Gastroesophageal sphincter (tissue), 3 donors: ENCODE measurements around the gene THBS1.

ENCODE experiments used
- CTCF ChIP-seq, 4 experiments: fragments of 200-600 bp in 2 of 4; fragments of 450-650 bp in 2 of 4; sonication (generic) in 1 of 4; IDR thresholded peaks; one replicate each; pipeline ENCODE4 v1.5.1; 2017 to 2019; ENCODE audit warnings: antibody characterized with exemption in 4 of 4, mild to moderate bottlenecking in 2 of 4, moderate library complexity in 2 of 4
- EP300 ChIP-seq: sonication (generic); formaldehyde crosslinking; IDR thresholded peaks from one replicate; pipeline ENCODE4 v1.6.1; 2017; ENCODE audit warnings: antibody characterized with exemption, mild to moderate bottlenecking
- POLR2A ChIP-seq, 2 donors: fragments of 450-650 bp; IDR thresholded peaks; one replicate each; pipeline ENCODE4 v1.6.1; 2017; ENCODE audit warnings: antibody characterized with exemption in 2 of 2, mild to moderate bottlenecking in 2 of 2, moderate library complexity in 1 of 2
- POLR2AphosphoS5 ChIP-seq: sonication (generic); formaldehyde crosslinking; IDR thresholded peaks from one replicate; pipeline ENCODE4 v1.6.1; 2017; ENCODE audit warnings: antibody characterized with exemption

GRCh38 chr15:39616731-39617455 lies 36.0 kb downstream of the THBS1 start:
- no peak for TF ChIP-seq CTCF (IDR thresholded peaks at IDR 0.05)
- no peak for TF ChIP-seq POLR2A (IDR thresholded peaks at IDR 0.05)
- no peak for TF ChIP-seq EP300
- TF ChIP-seq POLR2AphosphoS5, result no peak
